Adrenal gland (tissue), 12 donors: ENCODE data around the gene EMC8. TPM values are rescaled to one million over a fixed set of nuclear protein-coding genes. Genes with fewer than 3 reads are reported as not detected.
"Not testable (repeated sequence)": the region's sequence is repeated elsewhere in the genome, so short reads cannot be mapped to it uniquely, and the experiment has no call there.

ENCODE experiments used
- DNase-seq, 7 donors: peaks; one replicate each; pipeline ENCODE4 v3.0.0-alpha.2; 2019 to 2020
- H3K27ac ChIP-seq, 5 donors: fragments of 200-600 bp; sonication (generic) in 4 of 5; 1 replicate in 3 of 5; 2 replicates in 2 of 5; pipeline versions ENCODE4 v1.5.1 to v1.8.0; 2016 to 2020; ENCODE audit warnings: mild to moderate bottlenecking in 1 of 5
- H3K27me3 ChIP-seq: fragments of 200-600 bp; 2 replicates; pipeline ENCODE4 v1.8.0; 2021
- H3K36me3 ChIP-seq, 2 donors: fragments of 200-600 bp; replicated peaks in 1 of 2; 1 replicate in 1 of 2; 2 replicates in 1 of 2; pipeline versions ENCODE4 v1.5.1 to v1.8.0; 2018 to 2022
- H3K4me1 ChIP-seq, 2 donors: fragments of 200-600 bp; replicated peaks in 1 of 2; 1 replicate in 1 of 2; 2 replicates in 1 of 2; pipeline versions ENCODE4 v1.5.1 to v1.8.0; 2018 to 2021
- H3K4me3 ChIP-seq, 4 donors: fragments of 200-600 bp; sonication (generic) in 3 of 4; one replicate each; pipeline ENCODE4 v1.5.1; 2016 to 2018
- H3K9me3 ChIP-seq, 3 donors: fragments of 200-600 bp; sonication (generic) in 1 of 3; replicated peaks in 1 of 3; 1 replicate in 2 of 3; 2 replicates in 1 of 3; pipeline versions ENCODE4 v1.5.1 to v1.8.0; 2016 to 2021
- CTCF ChIP-seq, 6 experiments: fragments of 450-650 bp in 4 of 6; fragments of 200-600 bp in 2 of 6; sonication (generic) in 1 of 6; IDR thresholded peaks; 1 replicate in 5 of 6; 2 replicates in 1 of 6; pipeline versions ENCODE4 v1.5.1 to v1.8.0; 2016 to 2021; ENCODE audit warnings: antibody characterized with exemption in 6 of 6, mild to moderate bottlenecking in 2 of 6, moderate library complexity in 1 of 6
- POLR2A ChIP-seq, 2 donors: fragments of 450-650 bp; IDR thresholded peaks; one replicate each; pipeline ENCODE4 v1.6.1; 2017; ENCODE audit warnings: antibody characterized with exemption in 2 of 2, mild to moderate bottlenecking in 2 of 2, moderate library complexity in 1 of 2
- WGBS, 4 donors: extraction: QIAGEN DNeasy Blood & Tissue Kit in 2 of 4; methylation state at CpG; one replicate each; pipeline versions ENCODE4 v1.1.5 to v1.1.7; 2013 to 2017; 5-methylcytosine and 5-hydroxymethylcytosine counted together
- intact Hi-C, 2 donors: fragments of 100-400 bp; cut with DNase I; formaldehyde crosslinking; loops; one replicate each; pipeline versions ENCODE4 v1.14.1 to v1.15.0; 2022 to 2023
- polyA plus RNA-seq, 3 donors: library from polyadenylated mRNA; stranded (reverse); fragments of 200-250 nt in 2 of 3; fragments of 350-450 nt in 1 of 3; fragmentation: Illumina TruSeq in 1 of 3; extraction: RNeasy Lipid Tissue Mini Kit (QIAGEN cat#74804) in 1 of 3; gene quantifications; one replicate each; pipeline ENCODE4 v1.2.3, GENCODE V29; 2013 to 2014
- total RNA-seq, 9 donors: library from RNA; depleted of rRNA in 4 of 9; stranded (reverse); fragments of >200 nt in 4 of 9; fragments of 120-200 nt in 1 of 9; fragmentation: NEBNext Ultra II Directional in 1 of 9; extraction: Animal tissue kit (Norgen Biotek cat#: 25700) in 1 of 9; gene quantifications; one replicate each; pipeline versions ENCODE4 v1.1.0 to v1.2.4, GENCODE V29; 2013 to 2023
- donor health status: healthy with polysubstance abuse.
- donor health status: Bipolar disorder and iron deficiency.
- donor health status: DM: yes; HTN: yes; CAD: no.
- donor health status: DM: no; HTN: no; CAD: no.
- donor health status: DM: no; HTN: no; CAD: no.
- donor health status: DM: yes; HTN: yes; CAD: no.

EMC8 gene
- total and polyA plus RNA-seq, 12 donors = 10.7 to 53.8 (median 24.1) TPM

- intact Hi-C loops = loop anchor here in 1 of 2 donors (5.0 kb wide), 1 partner anchor 178 kb away; no protein-coding TSS in a partner anchor
- 2 to 3% (median 3%) methylated on average over 10 of the region's 10 CpGs for WGBS, 4 donors
- H3K36me3 ChIP-seq = no peaks in the 10 kb centered on the region
- H3K4me1 ChIP-seq = no peaks in the 10 kb centered on the region
- TF ChIP-seq CTCF (IDR thresholded peaks at IDR 0.05) (peak; percentile 46 to 68 (median 59)), POLR2A (IDR thresholded peaks at IDR 0.05) (no peak)
- H3K9me3 ChIP-seq = no peaks in the 10 kb centered on the region
- no peak overlapping the region for H3K27ac ChIP-seq
- no peaks in the 10 kb centered on the region for H3K27me3 ChIP-seq
- peak; percentile 75 to 93 (median 90) for DNase-seq
- H3K4me3 ChIP-seq = no peak overlapping the region
These were observed 19.9 kb upstream of the EMC8 start for GRCh38 chr16:85819245-85819644.

GRCh38 chr16:85817195-85817594 is 17.9 kb upstream of the EMC8 start:
- H3K36me3 ChIP-seq, H3K27me3 ChIP-seq, H3K4me3 ChIP-seq, H3K9me3 ChIP-seq, H3K27ac ChIP-seq, H3K4me1 ChIP-seq, DNase-seq: not testable (repeated sequence)
- intact Hi-C loops = loop anchor here in 1 of 2 donors (5.0 kb wide), 1 partner anchor 180 kb away; no protein-coding TSS in a partner anchor
- WGBS, 4 donors = 76 to 85% (median 77%) methylated on average over 6 of the region's 6 CpGs

- no peaks in the 10 kb centered on the region for H3K36me3 ChIP-seq
- H3K27ac ChIP-seq = no peak overlapping the region
- intact Hi-C loops = loop anchor here in 1 of 2 donors (5.0 kb wide), 1 partner anchor 181 kb away; no protein-coding TSS in a partner anchor
- WGBS, 4 donors = 88 to 90% (median 90%) methylated on average over 14 of the region's 14 CpGs
- no peaks in the 10 kb centered on the region for H3K27me3 ChIP-seq
- TF ChIP-seq CTCF (IDR thresholded peaks at IDR 0.05) (no peak), POLR2A (IDR thresholded peaks at IDR 0.05) (no peak)
- H3K9me3 ChIP-seq = no peaks in the 10 kb centered on the region
- DNase-seq = no peak
- H3K4me3 ChIP-seq = no peak overlapping the region
- no peaks in the 10 kb centered on the region for H3K4me1 ChIP-seq
These were observed 16.8 kb upstream of the EMC8 start for GRCh38 chr16:85816159-85816558.

- WGBS, 4 donors = 82 to 88% (median 85%) methylated on average over 16 to 20 of the region's 20 CpGs
- intact Hi-C loops = no loop called here
- no peak for DNase-seq
- no peak overlapping the region for H3K4me3 ChIP-seq
- no peak overlapping the region for H3K27ac ChIP-seq
- H3K27me3 ChIP-seq = no peaks in the 10 kb centered on the region
- H3K36me3 ChIP-seq = no peaks in the 10 kb centered on the region
- TF ChIP-seq POLR2A (IDR thresholded peaks at IDR 0.05) (no peak), CTCF (IDR thresholded peaks at IDR 0.05) (no peak)
- no peaks in the 10 kb centered on the region for H3K9me3 ChIP-seq
- no peaks in the 10 kb centered on the region for H3K4me1 ChIP-seq
These were observed 13.7 kb upstream of the EMC8 start for GRCh38 chr16:85812811-85813700.
